GM19463 (cell line): ENCODE data around the gene POTEG.
"Not testable (repeated sequence)": the region's sequence is repeated elsewhere in the genome, so short reads cannot be mapped to it uniquely, and the experiment has no call there.

Experiments used
- ATAC-seq: cut with Tn5 transposase; IDR thresholded peaks from one replicate; pipeline ENCODE4 v1.9.1; 2021; ENCODE audit warnings: mild to moderate bottlenecking, moderate library complexity; ENCODE audit not compliant: unreplicated experiment

Gene POTEG

DNA sequence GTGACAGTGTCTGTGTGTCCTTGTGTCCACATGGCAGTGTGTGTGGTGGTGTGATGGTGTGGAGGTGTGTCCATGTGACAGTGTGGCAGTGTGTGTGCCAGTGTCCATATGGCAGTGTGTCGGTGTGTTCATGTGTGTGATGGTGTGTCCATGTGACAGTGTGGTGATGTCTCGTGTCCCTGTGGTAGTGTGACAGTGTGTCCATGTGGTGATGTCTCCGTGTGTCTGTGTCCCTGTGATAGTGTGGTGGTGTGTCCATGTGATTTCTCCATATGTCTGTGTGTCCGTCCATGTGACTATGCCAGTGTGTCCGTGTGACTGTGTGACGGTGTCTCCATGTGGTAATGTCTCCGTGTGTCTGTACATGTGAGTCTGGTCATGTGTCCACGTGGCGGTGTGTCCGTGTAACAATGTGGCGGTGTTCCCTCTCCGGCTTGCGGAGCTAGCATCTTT lies 59.7 kb downstream of the POTEG start:
- ATAC-seq = not testable (repeated sequence)

DNA sequence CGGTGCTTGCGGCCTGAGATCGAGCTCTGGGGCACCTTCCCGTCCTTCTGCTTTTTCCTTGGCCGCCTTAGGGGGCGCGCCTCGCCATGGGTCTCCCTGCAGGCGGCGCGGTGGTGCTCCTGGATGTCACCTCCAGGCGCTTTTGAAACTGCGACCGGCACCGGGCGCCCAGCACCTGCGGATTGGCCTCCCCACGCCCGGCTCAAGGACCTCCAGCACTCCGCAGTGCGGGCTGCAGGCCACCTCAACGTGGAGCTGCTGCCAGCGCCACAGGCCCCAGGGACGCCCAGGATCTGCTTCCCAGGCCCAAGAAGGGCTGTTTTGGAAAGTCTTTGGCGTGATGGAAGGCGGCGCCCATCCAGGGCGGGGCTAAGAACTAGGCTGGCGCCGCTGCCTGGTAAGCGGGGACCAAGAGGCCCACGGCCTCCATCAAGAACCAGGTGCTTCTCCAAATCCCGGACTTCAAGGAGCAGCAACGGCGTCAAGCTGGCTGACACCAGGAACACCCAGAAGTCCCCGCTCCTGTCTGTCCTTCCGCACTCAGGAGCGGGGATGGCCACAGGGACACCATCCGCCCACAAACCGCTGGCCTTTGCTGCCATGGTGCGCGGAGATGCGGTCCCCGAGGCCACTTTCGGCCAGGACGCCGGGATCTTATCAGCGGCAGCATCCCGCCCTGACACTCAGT lies 61.2 kb downstream of the POTEG start:
- ATAC-seq = not testable (repeated sequence)

DNA sequence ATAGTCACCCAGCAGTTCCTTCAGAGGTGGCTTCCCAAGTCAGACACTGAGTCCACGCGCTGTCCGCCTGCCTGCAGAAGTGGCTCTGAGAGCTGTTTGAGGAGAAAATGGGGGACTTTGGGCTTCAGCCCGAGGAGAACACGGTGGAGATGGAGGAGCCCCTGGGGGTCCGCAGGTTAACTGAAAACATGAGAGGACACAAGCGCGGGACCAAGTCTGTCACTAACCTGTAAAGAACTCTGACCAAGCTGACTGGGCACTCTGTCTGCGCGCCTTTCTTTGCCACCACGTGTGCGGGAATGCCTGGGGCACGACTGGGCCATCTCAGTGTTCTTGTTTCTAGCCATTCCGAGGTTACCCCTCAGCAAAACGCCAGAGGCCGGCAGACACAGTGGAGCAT lies 62.4 kb downstream of the POTEG start:
- ATAC-seq = not testable (repeated sequence)

DNA sequence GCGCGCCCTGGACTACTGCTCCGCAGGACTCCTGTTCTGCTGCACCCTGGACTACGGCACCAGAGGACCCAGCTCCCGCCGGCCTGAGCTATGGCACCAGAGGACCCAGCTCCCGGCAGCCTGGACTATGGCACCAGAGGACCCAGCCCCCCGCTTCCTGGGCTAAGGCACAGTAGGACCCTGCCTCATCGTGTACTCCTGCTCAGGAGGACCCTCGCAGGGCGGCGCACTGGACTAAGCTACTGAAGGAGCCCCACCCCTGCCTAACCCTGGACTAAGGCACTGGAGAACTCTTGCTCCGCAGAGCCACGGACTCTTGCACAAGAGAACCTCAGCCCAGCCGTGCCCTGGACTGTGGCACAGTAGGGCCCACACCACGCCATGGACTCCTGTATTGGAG lies 71.3 kb downstream of the POTEG start:
- ATAC-seq = not testable (repeated sequence)

DNA sequence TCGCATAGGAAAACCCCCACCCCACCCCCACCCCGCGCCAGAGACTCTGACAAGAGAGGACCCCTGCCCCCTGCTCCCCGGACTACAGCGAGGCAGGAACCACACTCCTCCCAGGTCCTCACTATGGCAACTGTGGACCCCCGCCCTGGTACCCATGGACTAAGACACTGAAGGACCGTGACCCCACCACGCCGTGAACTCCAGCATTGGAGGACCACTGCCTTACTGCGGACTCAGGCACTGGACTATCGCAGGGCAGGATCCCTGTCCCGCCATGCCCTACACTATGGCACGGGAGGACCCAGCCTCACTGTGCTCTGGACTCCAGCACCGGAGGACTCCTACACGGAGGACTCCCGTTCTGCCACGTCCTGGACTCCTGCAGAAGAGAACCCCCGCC lies 71.8 kb downstream of the POTEG start:
- ATAC-seq = not testable (repeated sequence)

DNA sequence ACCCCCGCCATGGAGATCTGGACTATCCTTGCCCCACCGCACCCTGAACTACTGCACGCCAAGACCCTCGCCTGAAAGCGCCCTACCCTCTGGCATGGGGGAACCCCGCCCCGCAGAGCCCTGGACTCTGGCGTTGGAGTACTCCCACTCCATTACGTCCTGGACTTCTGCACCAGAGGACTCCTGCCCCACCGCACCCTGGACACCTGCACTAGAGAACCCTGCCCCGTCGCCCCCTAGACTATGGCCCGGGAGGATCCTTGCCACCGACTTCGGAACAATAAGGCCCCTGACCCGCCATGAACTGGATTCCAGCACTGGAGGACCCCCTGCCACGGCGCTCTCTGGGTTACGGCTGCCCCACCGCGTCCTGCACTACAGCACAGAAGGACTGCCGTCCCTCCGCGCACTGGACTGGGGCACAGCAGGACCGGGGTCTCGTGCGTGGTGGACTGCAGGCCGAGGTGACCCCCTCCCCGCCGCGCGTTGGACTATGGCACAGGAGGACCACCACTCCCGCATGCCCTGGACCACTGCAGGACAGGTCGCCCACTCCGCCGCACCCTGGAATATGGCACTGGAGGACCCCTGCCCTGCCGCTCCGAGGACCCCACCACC lies 72.4 kb downstream of the POTEG start:
- ATAC-seq = not testable (repeated sequence)

DNA sequence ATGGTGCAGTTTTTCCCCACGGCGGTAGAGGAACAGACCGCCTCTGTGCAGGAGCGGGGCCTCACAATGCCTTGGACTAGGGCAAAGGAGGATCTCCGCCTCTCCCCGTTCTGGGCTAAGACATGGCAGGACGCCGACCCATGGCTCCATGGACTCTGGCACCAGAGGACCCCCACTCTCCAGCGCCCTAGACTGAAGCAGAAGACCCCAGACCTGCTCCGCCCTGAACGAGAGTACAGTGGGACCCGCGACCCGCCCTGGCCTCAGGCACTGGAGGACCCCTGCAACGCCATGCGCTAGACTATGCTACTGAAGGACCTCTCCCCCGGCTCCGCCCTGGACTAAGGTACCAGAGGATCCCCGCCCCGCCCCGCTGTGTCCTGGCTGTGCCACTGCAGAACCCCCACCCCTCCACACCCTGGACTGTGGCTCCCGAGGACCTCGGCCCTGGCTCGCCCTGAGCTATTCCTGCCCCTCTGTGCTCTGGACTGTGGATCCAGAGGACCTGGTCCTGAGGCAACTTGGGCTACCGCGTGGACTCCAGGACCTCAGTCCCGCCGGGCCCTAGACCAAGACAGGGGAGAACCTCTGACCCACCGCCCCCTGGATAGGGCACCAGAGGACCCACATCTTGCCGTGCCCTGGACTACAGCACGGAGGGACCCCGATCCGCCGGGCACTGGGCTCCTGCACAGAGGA lies 73.1 kb downstream of the POTEG start:
- not testable (repeated sequence) for ATAC-seq
